HS-5 (cell line): ENCODE data around the gene TWIST2.

ENCODE experiments used
- DNase-seq: peaks from one replicate; pipeline ENCODE4 v3.0.0-alpha.2; 2012; ENCODE audit warnings: low read depth

The TWIST2 gene

DNA sequence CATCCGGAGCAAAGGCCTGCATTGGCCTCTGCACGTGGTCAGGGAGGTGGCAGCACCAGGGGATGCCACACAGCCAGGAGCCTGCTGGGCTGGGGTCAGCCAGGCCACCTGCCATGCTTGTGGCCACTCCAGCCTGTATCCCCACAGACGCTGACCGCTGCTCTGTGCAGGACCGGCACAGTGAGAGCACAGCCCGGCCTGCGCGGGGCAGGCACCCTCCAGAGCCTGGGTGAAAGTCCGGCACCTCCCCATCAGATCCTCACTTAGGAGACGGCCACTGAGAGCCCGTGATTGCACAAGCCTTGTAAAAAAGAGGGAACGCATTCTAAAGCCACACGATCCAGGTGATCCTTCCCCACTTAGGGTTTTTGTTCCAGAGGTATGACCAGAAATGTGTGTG lies 42.2 kb downstream of the TWIST2 start:
- no peak for DNase-seq

DNA sequence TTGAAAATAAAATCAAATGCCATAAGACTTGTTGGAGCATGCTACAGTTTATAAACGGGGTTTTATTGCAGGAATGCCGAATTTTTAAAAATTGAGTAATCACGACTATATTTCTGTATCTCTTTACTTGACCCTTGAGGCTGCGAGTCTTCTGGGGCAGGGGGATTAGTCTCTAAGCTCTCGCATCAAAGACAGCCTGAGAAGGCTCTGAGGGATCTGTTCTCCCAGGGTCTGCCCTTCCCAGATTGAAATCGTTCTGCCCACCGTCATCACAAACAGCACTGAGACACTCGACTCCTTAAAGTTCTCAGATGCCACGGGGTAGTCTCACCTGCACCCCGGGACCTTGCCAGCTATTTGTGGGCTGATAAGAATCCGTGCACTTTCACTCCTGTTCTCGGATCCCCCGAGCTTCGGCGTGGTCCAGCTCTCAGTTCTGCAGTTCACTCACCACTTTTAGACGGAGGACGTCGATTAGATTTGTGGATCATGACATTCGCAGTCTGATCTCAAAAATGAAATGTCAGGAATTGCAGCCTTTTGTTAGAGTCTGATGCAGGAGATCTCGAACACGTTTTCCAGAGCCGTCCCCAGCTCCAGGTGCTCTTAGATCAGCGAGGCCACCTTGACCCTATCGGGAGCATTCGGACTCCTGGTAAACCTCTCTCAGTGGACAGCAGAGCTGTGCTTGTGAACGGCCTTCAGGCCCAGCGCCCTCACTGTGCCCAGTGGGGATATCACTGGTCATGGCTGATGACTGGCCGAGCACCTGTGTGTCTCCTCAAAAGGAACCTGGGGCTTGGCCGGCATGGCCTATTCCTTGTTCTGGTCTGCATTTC lies 43.0 kb downstream of the TWIST2 start:
- no peak for DNase-seq

GRCh38 chr2:238891457-238892203 lies 43.7 kb downstream of the TWIST2 start:
- DNase-seq = no peak

- no peak for DNase-seq
Measured at GRCh38 chr2:238892204-238892500, 44.3 kb downstream of the TWIST2 start.

GRCh38 chr2:238892796-238893195 lies 44.9 kb downstream of the TWIST2 start:
- DNase-seq = no peak

- DNase-seq = no peak
Measured at GRCh38 chr2:238893349-238894000, 45.6 kb downstream of the TWIST2 start.

DNA sequence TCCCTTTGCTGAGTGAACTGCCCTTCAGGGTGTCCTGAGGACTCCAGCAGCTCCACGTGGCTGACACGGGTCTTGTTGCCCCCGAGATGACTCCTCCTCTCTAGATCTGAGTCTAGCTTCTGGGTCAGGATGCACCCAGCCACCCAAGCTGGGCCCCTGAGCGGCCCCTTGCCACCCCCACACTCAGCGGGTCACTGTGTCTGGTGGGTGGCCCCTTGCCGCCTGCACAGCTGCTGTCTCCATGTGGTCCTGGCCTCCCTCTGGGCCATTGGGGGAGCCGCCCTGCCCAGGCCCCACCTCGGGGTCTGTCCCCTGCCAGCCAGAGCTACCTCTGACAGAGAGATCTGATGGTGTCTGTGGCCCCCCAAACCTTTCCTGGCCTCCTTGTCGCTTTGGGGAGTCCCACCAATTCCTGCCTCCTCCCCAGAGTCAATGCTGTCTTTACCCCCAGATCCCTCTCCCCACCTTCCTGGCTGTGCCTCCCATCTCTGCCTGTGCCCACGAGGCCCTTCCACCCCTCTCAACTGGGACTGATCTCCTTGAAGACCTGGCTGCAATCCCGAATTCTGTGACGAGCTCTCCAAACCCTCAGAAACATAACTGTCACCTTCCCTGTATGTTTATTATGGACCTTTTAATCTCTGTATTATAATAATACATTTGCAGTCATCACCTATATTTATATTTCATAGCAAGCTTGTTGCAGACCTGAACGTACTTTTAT lies 46.5 kb downstream of the TWIST2 start:
- DNase-seq = no peak

- DNase-seq = no peak
Measured at GRCh38 chr2:238894950-238895298, 47.0 kb downstream of the TWIST2 start.

DNA sequence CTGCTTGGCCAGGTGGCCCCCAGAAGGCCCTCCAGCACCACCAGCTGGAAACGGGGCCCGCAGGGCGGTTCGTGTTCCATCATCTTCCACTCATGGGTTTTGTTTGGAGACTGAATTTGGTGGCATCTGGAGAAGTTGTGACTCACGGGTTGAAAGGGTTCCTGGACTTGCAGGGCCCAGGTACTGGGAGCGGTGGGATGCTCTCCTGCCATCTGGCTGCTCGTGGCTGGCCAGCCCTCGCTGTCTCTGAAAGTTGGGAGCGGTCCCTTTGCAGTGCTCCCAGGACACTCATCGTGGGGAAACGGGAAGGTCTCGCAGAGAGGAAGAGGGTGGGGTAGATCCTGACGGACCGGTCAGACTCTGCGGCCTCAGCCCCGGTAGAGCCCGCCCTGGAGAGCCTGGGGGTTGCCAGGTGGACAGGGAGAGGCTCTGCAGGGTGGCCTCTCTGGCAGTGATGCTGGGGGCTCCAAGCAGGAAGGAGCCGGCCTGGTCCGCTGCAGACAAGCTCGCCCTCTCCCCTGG lies 47.5 kb downstream of the TWIST2 start:
- no peak for DNase-seq

GRCh38 chr2:238895891-238896600 lies 48.2 kb downstream of the TWIST2 start:
- DNase-seq = no peak

DNA sequence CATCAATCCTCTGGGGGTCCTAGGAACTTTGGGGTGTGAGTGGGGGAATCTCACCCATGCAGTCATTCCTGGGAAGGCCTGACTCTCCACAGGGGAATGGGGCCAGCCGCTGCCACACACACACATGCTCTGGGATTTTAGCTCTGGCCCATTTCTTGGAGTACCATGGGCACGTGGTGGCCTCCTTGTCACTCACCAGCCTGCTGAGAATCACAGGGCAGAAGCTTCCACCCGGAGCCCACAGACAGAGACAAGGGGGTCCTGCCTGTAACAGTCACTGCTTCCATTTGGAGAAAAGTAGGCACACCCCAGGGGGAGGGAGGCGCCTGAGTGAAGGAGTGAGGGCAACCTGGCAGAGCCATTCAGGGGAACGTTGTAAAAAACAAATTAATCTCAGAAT lies 48.8 kb downstream of the TWIST2 start:
- DNase-seq = no peak

DNA sequence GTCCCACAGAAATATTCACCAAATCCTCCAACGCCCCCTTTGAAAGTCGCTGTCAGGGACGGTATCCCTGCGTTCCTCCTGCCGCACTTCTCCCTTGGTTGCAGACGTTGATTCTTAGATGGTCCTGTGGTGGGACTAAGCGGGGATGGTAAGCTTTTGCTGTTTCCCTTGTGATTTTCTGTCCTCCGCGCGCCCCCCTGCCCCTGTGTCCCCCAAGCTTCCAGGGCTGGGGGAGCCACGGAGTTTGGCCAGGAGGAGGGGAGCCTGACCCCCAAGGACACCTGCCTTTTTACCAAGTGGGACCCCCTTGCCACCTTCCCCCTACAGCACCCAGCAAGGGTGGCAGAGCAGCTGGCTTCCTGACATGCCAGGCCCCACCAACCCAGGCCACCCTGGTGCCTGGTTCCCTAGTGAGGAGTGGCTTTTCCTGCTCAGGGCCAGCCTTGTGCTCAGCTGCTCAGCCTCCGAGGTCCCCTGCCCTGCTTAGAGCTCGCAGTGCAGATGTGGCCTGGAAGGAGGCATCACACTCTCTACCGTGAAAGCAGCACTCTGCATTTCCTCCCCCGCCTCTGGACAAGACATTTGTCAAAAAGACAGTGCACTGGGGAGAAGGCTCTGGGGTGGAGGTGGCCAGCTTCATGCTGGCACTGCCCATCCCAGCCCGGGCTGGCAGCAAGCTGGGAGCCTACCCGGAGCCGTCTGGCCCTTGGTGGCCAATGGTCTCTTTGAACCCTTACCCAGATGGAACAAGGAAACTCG lies 49.4 kb downstream of the TWIST2 start:
- DNase-seq = no peak

DNA sequence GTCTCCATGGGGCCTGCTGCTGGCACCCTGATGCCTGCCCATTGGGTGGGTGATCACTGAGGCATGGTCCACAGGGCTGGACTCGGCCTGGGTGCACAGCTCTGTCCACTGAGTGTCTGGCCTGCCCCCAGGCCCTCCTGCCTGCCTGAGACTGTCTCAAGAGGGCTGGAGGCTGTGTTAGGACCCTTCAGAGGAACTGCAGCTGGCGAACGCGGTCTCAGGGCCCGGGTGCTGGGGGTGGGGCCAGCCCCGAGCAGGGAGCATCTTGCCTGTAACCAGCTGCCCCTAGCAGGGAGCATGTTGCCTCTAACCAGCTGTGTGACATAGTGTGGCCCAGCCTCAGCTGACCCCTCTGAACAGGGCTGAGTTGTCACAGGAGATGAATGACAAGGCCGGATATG lies 50.0 kb downstream of the TWIST2 start:
- no peak for DNase-seq

DNA sequence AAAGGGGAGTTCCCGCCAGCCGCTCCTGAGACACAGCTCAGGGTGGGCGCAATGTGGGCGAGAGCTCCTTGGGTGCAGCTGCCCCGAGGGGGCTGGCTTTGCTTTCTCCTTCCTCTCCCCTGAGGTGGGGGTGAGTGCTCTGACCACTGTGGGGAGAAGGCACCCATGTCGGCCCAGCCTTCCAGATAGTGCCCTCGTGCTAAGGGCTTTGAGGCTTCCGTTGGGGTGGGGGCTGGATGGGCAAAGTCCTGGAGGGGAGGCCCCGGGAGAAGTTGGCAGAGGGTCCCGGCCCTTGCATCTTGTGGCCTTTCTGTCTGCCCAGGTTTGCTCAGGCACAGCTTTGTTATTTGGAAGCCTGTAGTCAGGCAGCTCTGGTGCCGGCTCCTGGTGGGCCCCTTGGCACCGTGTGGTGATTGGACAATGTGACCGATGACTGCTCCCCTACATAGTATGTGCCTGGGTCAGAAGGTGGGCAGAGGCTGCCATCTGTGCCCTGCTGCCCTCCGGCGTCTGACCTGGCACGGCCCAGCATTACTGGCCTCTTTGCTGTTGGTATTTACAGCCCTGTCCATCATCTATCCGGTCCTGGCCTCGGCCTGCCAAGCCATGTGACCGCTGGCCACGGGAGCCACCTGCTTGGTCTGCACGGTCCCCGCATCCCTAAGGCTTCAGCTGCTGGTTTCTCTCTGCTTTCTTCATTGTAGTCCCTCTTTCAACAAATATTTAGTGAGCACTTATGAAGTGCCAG lies 50.8 kb downstream of the TWIST2 start:
- DNase-seq = no peak

DNA sequence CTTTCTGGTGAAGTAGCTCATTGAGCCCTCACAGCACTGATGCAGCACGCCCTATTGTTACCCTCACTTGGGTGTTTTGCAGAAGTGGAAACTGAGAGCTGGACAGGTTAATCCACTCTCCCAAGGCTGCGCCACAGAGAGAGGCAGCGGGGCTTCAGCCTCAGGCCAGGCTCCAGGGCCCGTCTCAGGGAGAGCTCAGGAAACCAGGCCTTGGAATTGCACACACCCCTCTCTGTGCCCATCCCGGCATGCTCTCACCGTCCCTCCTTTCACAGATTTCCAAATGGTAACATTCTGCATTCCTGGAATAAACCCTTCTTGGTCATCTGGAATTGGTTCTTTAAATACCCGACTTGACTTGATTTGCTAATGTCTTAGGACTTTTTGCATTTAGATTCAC lies 51.5 kb downstream of the TWIST2 start:
- no peak for DNase-seq

DNA sequence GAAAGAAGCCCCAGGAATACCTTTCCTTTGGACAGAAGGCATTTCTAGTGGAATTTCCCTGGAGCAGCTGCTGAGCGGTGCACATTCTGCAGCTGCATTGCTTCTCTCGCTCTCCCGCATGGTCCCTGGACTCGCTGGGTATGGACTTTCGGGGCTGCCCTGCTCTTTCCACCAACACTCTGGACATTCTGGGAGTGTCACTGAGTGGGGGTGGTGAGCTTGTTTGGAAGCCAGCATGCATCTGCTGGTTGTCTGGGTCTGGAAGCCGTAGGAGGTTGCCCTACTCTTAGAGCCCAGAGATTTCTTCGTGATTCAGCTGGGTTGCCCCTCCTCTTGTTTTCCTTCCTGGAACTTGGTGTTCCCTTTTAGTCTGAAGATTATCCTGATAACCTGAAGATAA lies 52.6 kb downstream of the TWIST2 start:
- DNase-seq = no peak

DNA sequence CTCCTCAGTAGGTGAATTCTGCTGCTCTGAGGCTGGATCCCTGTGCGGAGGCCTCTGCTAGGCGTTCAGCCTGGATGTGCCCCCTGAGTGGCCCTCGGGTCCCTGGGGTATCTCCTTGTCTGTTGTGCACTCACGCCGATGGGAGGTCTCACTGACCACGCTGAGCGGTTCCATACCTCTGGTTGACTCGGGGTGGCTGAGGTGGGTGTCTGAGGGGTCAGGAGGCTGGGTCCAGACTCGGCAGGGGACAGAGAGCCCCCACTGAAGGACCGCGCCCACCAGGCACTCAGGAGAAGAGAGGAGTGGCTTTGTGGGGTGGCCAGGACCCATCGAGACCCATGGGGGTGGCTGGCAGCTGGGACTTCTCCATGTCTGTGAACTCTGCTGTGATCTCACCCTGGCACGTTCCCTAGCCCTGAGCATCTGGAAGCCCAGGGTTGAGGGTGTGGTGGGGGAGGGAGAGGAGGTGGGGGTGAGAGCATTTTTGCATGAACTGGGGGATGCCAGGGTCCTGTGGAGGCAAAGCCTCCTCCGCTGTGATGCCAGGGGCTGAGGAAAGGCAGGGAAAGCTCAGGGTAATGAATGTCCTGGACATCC lies 53.7 kb downstream of the TWIST2 start:
- no peak for DNase-seq

DNA sequence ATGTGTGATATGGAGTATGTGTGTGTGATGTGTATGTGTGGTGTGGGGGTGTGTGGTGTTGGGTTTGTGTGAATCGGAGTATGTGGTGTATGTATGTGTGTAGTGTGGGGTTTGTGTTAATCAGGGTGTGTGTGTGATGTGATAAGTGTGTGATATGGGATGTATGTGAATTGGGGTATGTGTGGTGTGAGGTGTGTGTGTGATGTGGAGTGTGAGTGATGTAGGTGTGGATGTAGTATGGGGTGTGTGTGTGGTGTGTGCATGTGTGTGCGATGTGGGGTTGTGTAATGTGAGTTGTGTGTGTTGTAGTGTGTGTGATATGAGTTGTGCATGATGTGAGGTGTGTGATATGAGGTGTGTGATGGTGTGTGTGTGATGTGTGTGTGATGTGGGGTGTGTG lies 54.4 kb downstream of the TWIST2 start:
- DNase-seq = no peak

GRCh38 chr2:238903141-238903540 lies 55.3 kb downstream of the TWIST2 start:
- no peak for DNase-seq

DNA sequence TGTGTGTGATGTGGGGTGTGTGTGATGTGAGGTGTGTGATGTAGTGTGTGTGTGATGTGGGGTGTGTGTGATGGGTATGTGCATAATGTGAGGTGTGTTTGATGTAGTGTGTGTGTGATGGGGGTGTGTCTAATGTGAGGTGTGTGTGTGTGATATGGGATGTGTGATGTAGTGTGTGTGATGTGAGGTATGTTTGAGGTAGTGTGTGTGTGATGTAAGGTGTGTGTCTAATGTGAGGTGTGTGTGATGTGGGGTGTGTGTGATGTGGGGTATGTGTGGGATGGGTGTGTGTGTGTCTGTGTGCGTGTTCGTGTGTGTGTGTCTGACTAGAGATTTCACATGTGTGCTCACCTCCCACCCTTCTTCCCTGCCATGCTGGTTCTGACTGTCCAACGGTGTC lies 56.3 kb downstream of the TWIST2 start:
- DNase-seq = no peak
